Measurements from ENCODE around the gene NRG3. TPM values are rescaled to one million over a fixed set of nuclear protein-coding genes. Genes with fewer than 3 reads are reported as not detected.

Gene NRG3
- total RNA-seq, 4 donors from 2014 or later, result 0.22 to 2.4 TPM; not detected in 2

GRCh38 chr10:82492647-82493046 is 617.7 kb downstream of the NRG3 start:
- TF ChIP-seq, protein P1, sequence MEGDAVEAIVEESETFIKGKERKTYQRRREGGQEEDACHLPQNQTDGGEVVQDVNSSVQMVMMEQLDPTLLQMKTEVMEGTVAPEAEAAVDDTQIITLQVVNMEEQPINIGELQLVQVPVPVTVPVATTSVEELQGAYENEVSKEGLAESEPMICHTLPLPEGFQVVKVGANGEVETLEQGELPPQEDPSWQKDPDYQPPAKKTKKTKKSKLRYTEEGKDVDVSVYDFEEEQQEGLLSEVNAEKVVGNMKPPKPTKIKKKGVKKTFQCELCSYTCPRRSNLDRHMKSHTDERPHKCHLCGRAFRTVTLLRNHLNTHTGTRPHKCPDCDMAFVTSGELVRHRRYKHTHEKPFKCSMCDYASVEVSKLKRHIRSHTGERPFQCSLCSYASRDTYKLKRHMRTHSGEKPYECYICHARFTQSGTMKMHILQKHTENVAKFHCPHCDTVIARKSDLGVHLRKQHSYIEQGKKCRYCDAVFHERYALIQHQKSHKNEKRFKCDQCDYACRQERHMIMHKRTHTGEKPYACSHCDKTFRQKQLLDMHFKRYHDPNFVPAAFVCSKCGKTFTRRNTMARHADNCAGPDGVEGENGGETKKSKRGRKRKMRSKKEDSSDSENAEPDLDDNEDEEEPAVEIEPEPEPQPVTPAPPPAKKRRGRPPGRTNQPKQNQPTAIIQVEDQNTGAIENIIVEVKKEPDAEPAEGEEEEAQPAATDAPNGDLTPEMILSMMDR (IDR thresholded peaks at IDR 0.05; ENCODE audit: low read depth), result no peak

GRCh38 chr10:82496114-82496513 is 621.1 kb downstream of the NRG3 start:
- TF ChIP-seq, protein P1 (IDR thresholded peaks at IDR 0.05; ENCODE audit: low read depth), result no peak

DNA sequence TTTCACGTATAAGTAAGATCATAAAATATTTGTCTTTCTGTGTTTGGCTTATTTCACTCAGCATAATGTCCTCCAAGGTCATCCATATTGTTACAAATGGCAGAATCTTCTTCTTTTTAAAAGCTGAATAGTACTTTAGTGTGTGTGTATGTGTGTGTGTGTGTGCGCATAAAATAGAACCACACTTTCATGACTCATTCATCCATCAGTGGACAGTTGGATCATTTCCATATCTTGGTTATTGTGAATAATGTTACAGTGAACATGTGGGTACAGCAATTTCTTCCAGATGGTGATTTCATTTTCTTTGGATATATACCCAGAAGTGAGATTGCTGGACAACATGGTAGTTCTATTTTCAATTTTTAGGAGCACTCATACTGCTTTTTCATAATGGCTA is 622.4 kb downstream of the NRG3 start:
- TF ChIP-seq, protein P1 (IDR thresholded peaks at IDR 0.05; ENCODE audit: low read depth), result no peak

DNA sequence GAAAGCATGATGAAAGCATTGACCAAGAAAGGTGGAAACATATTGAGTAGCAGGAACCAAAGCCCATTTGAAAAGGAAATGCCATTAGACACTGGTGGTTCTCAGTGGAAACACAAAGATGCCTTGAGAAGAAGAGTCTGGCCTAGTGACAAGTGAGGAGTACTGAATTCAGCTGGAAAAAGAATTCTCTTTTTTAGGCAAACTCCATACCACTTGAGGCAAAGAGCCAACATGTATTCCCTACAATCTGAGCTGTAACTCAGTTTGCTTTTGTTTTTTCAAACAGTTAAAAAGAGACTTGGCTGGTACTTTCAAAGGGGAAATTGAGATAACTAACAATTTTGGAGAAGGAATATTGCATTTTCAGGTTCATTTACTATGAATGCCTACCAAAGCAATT is 624.0 kb downstream of the NRG3 start:
- TF ChIP-seq, protein P1 (IDR thresholded peaks at IDR 0.05; ENCODE audit: low read depth), result no peak

GRCh38 chr10:82505009-82505408 is 630.0 kb downstream of the NRG3 start:
- TF ChIP-seq, protein P1 (IDR thresholded peaks at IDR 0.05; ENCODE audit: low read depth), result no peak

DNA sequence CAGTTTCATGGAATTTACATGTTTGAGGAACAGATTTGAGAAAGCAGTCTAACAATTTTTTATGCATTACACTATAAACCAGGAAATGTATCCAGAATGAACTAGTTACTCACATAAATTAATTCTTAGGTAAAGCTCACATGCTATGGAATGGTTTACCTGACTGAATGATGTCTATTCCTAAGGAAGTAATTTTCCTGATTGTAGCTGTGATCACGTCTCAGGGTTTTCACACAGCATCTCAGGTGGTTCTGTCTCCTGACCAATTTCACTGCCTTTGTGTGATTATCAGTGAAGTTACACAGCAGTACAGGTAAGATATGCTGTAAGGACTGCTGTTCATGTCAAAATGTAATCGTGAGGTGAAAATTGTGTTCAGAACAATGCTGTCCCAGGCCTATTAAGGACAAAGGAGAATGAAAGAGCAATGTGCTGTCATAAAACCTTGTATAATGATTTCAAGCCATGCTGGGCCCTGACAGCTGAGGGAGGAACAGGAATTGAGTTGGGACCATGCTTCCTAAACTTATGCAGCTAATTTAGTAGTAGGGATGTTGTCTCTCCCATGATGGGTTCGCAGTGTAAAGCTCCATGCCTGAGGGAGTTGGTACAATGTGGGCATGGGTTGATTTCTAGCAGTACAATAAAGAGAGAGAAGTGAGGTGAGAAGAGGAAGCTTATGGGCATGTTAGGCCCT is 631.8 kb downstream of the NRG3 start:
- TF ChIP-seq, protein P1 (IDR thresholded peaks at IDR 0.05; ENCODE audit: low read depth), result no peak

GRCh38 chr10:82515256-82515655 is 640.3 kb downstream of the NRG3 start:
- TF ChIP-seq, protein P1 (IDR thresholded peaks at IDR 0.05; ENCODE audit: low read depth), result no peak

Measured in subcutaneous adipose tissue (tissue), 4 donors.